ENCODE results near the gene SNRPA.

SNRPA gene

DNA sequence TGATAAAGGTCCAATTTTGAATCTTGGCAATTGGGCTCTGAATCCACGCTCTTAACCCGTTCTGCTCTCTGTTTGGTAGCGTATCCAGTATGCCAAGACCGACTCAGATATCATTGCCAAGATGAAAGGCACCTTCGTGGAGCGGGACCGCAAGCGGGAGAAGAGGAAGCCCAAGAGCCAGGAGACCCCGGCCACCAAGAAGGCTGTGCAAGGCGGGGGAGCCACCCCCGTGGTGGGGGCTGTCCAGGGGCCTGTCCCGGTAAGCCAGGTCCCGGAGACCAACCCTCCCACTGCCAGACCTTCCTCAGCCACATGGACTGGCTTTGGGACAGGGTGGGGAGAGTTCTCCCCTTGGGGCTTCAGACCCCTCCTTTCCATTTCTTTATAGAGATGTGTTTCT lies 8.3 kb downstream of the SNRPA start:
- Histone ChIP-seq H3K4me2 (ENCODE audit: low read depth, low read length, poor library complexity, severe bottlenecking) (no peak overlapping the region), H3K79me2 (ENCODE audit: insufficient read depth, low read length) (peaks cover 62% of the 10 kb centered on the region), H3K36me3 (ENCODE audit: low read length) (peaks cover 44% of the 10 kb centered on the region), H3K9ac (ENCODE audit: low read length) (no peak overlapping the region), H3K9me3 (ENCODE audit: insufficient read depth, low read length) (no peaks in the 10 kb centered on the region), H3K27ac (ENCODE audit: low read depth, low read length) (no peak overlapping the region), H3K9me2 (replicated peaks; ENCODE audit: insufficient read depth, low read length) (no peaks in the 10 kb centered on the region), H3K4me3 (ENCODE audit: insufficient read depth, low read length, poor library complexity, severe bottlenecking) (no peak overlapping the region), H4K20me1 (ENCODE audit: low read depth, low read length) (peaks cover 32% of the 10 kb centered on the region), H3F3A (ENCODE audit: insufficient read depth) (no peaks in the 10 kb centered on the region), H3K27me3 (ENCODE audit: low read length) (no peaks in the 10 kb centered on the region), H2AFZ (ENCODE audit: low read depth, low read length, severe bottlenecking) (no peak overlapping the region)
- no peak for TF ChIP-seq EZH2phosphoT487 (conservative IDR thresholded peaks at IDR 0.05; ENCODE audit: low read length)
- TF ChIP-seq, protein P1, sequence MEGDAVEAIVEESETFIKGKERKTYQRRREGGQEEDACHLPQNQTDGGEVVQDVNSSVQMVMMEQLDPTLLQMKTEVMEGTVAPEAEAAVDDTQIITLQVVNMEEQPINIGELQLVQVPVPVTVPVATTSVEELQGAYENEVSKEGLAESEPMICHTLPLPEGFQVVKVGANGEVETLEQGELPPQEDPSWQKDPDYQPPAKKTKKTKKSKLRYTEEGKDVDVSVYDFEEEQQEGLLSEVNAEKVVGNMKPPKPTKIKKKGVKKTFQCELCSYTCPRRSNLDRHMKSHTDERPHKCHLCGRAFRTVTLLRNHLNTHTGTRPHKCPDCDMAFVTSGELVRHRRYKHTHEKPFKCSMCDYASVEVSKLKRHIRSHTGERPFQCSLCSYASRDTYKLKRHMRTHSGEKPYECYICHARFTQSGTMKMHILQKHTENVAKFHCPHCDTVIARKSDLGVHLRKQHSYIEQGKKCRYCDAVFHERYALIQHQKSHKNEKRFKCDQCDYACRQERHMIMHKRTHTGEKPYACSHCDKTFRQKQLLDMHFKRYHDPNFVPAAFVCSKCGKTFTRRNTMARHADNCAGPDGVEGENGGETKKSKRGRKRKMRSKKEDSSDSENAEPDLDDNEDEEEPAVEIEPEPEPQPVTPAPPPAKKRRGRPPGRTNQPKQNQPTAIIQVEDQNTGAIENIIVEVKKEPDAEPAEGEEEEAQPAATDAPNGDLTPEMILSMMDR (IDR thresholded peaks at IDR 0.05; ENCODE audit: insufficient read depth, low read length, poor library complexity, severe bottlenecking) = no peak

DNA sequence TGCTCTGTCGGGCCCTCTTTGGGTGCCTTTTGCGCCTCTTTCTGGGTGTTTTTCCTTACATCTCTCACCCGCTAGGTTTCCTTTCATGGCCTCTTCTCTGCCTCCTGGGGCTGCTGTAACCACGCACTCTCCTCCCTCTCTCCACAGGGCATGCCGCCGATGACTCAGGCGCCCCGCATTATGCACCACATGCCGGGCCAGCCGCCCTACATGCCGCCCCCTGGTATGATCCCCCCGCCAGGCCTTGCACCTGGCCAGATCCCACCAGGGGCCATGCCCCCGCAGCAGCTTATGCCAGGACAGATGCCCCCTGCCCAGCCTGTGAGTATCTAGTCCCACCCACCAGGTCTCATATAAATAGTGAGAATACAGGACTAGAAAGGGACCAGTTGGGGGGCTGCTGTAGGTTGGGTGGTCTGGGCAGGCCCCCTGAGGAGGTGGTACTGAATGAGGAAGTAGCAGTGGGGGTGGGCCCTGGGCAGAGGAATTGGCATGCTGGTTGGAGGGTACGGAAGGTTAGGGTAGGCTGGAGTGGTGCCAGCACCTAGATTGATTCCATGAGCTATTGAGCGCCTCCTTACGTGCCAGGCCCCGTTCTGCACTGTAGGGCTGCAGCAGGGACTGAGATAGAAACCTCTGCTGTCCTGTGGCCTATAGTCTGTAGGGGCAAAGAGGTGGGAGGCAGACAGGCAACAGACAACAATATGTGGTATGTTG lies 11.9 kb downstream of the SNRPA start:
- no peak for TF ChIP-seq EZH2phosphoT487 (conservative IDR thresholded peaks at IDR 0.05; ENCODE audit: low read length)
- TF ChIP-seq, protein P1 (IDR thresholded peaks at IDR 0.05; ENCODE audit: insufficient read depth, low read length, poor library complexity, severe bottlenecking) = no peak
- Histone ChIP-seq H3K9me2 (replicated peaks; ENCODE audit: insufficient read depth, low read length) (no peaks in the 10 kb centered on the region), H3K4me2 (ENCODE audit: low read depth, low read length, poor library complexity, severe bottlenecking) (no peak overlapping the region), H3K9ac (ENCODE audit: low read length) (no peak overlapping the region), H3K36me3 (ENCODE audit: low read length) (peaks cover 53% of the 10 kb centered on the region), H3F3A (ENCODE audit: insufficient read depth) (peaks cover 13% of the 10 kb centered on the region; the same call in 1 of the 2 replicates), H2AFZ (ENCODE audit: low read depth, low read length, severe bottlenecking) (no peak overlapping the region), H3K27me3 (ENCODE audit: low read length) (no peaks in the 10 kb centered on the region), H3K4me3 (ENCODE audit: insufficient read depth, low read length, poor library complexity, severe bottlenecking) (no peak overlapping the region), H3K9me3 (ENCODE audit: insufficient read depth, low read length) (no peaks in the 10 kb centered on the region), H3K79me2 (ENCODE audit: insufficient read depth, low read length) (peaks cover 30% of the 10 kb centered on the region), H4K20me1 (ENCODE audit: low read depth, low read length) (peaks cover 16% of the 10 kb centered on the region; the same call in 1 of the 2 replicates), H3K27ac (ENCODE audit: low read depth, low read length) (no peak overlapping the region)

DNA sequence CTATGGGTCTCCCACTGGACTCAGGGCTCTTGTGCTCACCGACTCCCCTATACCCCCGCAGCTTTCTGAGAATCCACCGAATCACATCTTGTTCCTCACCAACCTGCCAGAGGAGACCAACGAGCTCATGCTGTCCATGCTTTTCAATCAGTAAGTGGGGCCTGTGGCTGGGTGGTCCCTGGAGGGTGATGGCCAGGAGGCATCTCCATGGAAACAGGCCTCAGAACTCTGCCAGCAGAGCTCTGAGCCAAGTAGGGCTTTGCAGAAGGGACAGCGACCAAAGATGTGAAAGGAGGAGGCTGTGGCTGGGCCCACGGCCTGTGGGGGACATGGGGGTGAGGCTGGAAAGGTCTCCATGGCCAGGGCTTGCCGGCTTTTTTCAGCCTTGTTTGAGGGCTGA lies 12.5 kb downstream of the SNRPA start:
- TF ChIP-seq EZH2phosphoT487 (conservative IDR thresholded peaks at IDR 0.05; ENCODE audit: low read length) = no peak
- TF ChIP-seq, protein P1 (IDR thresholded peaks at IDR 0.05; ENCODE audit: insufficient read depth, low read length, poor library complexity, severe bottlenecking) = no peak
- H3K9me3 ChIP-seq (ENCODE audit: insufficient read depth, low read length) = no peaks in the 10 kb centered on the region
- H3K79me2 ChIP-seq (ENCODE audit: insufficient read depth, low read length) = peaks cover 25% of the 10 kb centered on the region
- H3K27me3 ChIP-seq (ENCODE audit: low read length) = no peaks in the 10 kb centered on the region
- H3K36me3 ChIP-seq (ENCODE audit: low read length) = peaks cover 49% of the 10 kb centered on the region
- peaks cover 11% of the 10 kb centered on the region; the same call in 1 of the 2 replicates for H4K20me1 ChIP-seq (ENCODE audit: low read depth, low read length)
- H3K4me2 ChIP-seq (ENCODE audit: low read depth, low read length, poor library complexity, severe bottlenecking) = no peak overlapping the region
- H3F3A ChIP-seq (ENCODE audit: insufficient read depth) = peaks cover 13% of the 10 kb centered on the region; the same call in 1 of the 2 replicates
- H3K9ac ChIP-seq (ENCODE audit: low read length) = no peak overlapping the region
- H3K9me2 ChIP-seq (replicated peaks; ENCODE audit: insufficient read depth, low read length) = no peaks in the 10 kb centered on the region
- H2AFZ ChIP-seq (ENCODE audit: low read depth, low read length, severe bottlenecking) = no peak overlapping the region
- no peak overlapping the region for H3K27ac ChIP-seq (ENCODE audit: low read depth, low read length)
- no peak overlapping the region for H3K4me3 ChIP-seq (ENCODE audit: insufficient read depth, low read length, poor library complexity, severe bottlenecking)
